Panc1 (cell line): Measurements from ENCODE around the gene ZCCHC7. TPM values are rescaled to one million over a fixed set of nuclear protein-coding genes. Genes with fewer than 3 reads are reported as not detected.
A peak's percentile ranks its signal among the peaks of the same experiment; 100 is the strongest.
"Not testable (repeated sequence)": the region's sequence is repeated elsewhere in the genome, so short reads cannot be mapped to it uniquely, and the experiment has no call there.

ENCODE experiments used
- ATAC-seq: fragments of 200-7000 bp; cut with Tn5 transposase; 2 replicates; pipeline ENCODE4 v1.9.1; 2020; ENCODE audit warnings: mild to moderate bottlenecking, moderate library complexity
- BruUV-seq: library from RNA; stranded (reverse); fragments of 400-500 nt; replicated peaks from 2 replicates; lab custom pipeline; 2021; lab: Mats Ljungman, UMichigan
- CTCF ChIA-PET: fragments of 300-600 bp; sonication (Branson Sonifier 250); formaldehyde crosslinking; loops from one replicate; lab custom pipeline; 2022; ENCODE audit warnings: antibody characterized with exemption; lab: Charles Lee
- POLR2A ChIA-PET: fragments of 300-600 bp; sonication (Branson Sonifier 250); formaldehyde crosslinking; loops from one replicate; lab custom pipeline; 2022; ENCODE audit warnings: antibody characterized with exemption; lab: Charles Lee
- DNase-seq: peaks from one replicate; pipeline ENCODE4 v3.0.0-alpha.2; 2010; ENCODE audit warnings: low read depth, low spot score
- H3K27ac ChIP-seq: 2 replicates; pipeline ENCODE4 v1.5.1; 2011; ENCODE audit warnings: mild to moderate bottlenecking, low read length, inconsistent platforms
- H3K27me3 ChIP-seq: fragments of 200-500 bp; sonication (Bioruptor generic); 2 replicates; pipeline ENCODE4 v1.6.0; 2014; ENCODE audit warnings: low read length, inconsistent platforms; ENCODE audit not compliant: control insufficient read depth, insufficient read depth
- H3K36me3 ChIP-seq: fragments of 200-500 bp; sonication (Bioruptor generic); 2 replicates; pipeline ENCODE4 v1.5.1; 2014; ENCODE audit warnings: inconsistent platforms, mild to moderate bottlenecking, low read length, moderate library complexity; ENCODE audit not compliant: control insufficient read depth, insufficient read depth
- H3K4me1 ChIP-seq: 2 replicates; pipeline ENCODE4 v1.5.1; 2011; ENCODE audit warnings: inconsistent platforms, mild to moderate bottlenecking, low read length, moderate library complexity; ENCODE audit not compliant: control insufficient read depth, insufficient read depth
- H3K4me3 ChIP-seq, 2 experiments: 2 replicates each; pipeline ENCODE4 v1.5.1; 2011 to 2012; ENCODE audit warnings: low read depth in 2 of 2, low read length in 2 of 2, mild to moderate bottlenecking in 2 of 2, inconsistent platforms in 1 of 2, moderate library complexity in 1 of 2
- H3K9me3 ChIP-seq: fragments of 200-500 bp; sonication (Bioruptor generic); 2 replicates; pipeline ENCODE4 v1.5.1; 2014; ENCODE audit warnings: low read depth, mild to moderate bottlenecking, inconsistent platforms, low read length, moderate library complexity; ENCODE audit not compliant: control insufficient read depth, insufficient read depth
- CTCF ChIP-seq: fragments of 450-650 bp; IDR thresholded peaks from 2 replicates; pipeline ENCODE4 v1.5.1; 2017; ENCODE audit warnings: mild to moderate bottlenecking
- POLR2AphosphoS5 ChIP-seq: IDR thresholded peaks from 2 replicates; pipeline ENCODE4 v1.6.1; 2012; ENCODE audit warnings: mild to moderate bottlenecking, low read depth, low read length, moderate library complexity
- REST ChIP-seq, 2 experiments: IDR thresholded peaks; 2 replicates each; pipeline ENCODE4 v1.6.1; 2011 to 2012; ENCODE audit warnings: low read depth in 2 of 2, control low read depth in 1 of 2, low read length in 1 of 2, mild to moderate bottlenecking in 1 of 2, moderate library complexity in 1 of 2; ENCODE audit not compliant: insufficient read depth in 1 of 2
- SIN3A ChIP-seq: IDR thresholded peaks from 2 replicates; pipeline ENCODE4 v1.6.1; 2012; ENCODE audit warnings: low read depth, mild to moderate bottlenecking, low read length, moderate library complexity, borderline replicate concordance; ENCODE audit not compliant: insufficient read depth
- TCF7L2 ChIP-seq: IDR thresholded peaks from 2 replicates; pipeline ENCODE4 v1.6.1; 2011; ENCODE audit warnings: mild to moderate bottlenecking, low read depth, low read length, inconsistent platforms
- in situ Hi-C: cut with HindIII; loops from 2 replicates; pipeline ENCODE4 v1.10.0; 2016; ENCODE audit warnings: low sequenced_read_pairs, low pct_unique_long_range_greater_than_20kb
- intact Hi-C: fragments of 100-400 bp; cut with micrococcal nuclease; formaldehyde crosslinking; loops from one replicate; pipeline ENCODE4 v1.10.0; 2022; ENCODE audit not compliant: unreplicated experiment
- total RNA-seq: library from RNA; stranded (reverse); gene quantifications from one replicate; pipeline ENCODE4 v1.2.1, GENCODE V29; 2021; ENCODE audit not compliant: unreplicated experiment

ZCCHC7 gene
- total RNA-seq, 1 experiment from 2014 or later, result 43.7 TPM

- Histone ChIP-seq H3K4me3 (peak overlapping the region; percentile 66 to 93; a peak in 3 of 4 replicates), H3K4me1 (peaks cover 21% of the 10 kb centered on the region), H3K27ac (peak overlapping the region; percentile 93), H3K36me3 (no peaks in the 10 kb centered on the region), H3K9me3 (peaks cover 6% of the 10 kb centered on the region; the same call in 1 of the 2 replicates), H3K27me3 (no peaks in the 10 kb centered on the region)
- POLR2A ChIA-PET, result interaction anchor here (0.5 to 1.1 kb wide), 6 partner anchors 11 to 102 kb away, joined by 3 to 10 read pairs (median 6); no protein-coding TSS in a partner anchor
- BruUV-seq, result no TSS peak
- no peak for TF ChIP-seq POLR2AphosphoS5
- no peak for DNase-seq
- CTCF ChIA-PET, result interaction anchor here (0.6 kb wide), 2 partner anchors 163 to 209 kb away, joined by 5 to 7 read pairs; no protein-coding TSS in a partner anchor
- intact Hi-C loops (no loop called here), in situ Hi-C loops (no loop called here)
- ATAC-seq, result no peak
Observed at GRCh38 chr9:37119360-37119759, 1.0 kb upstream of the ZCCHC7 start.

GRCh38 chr9:37120843-37121335 lies 515 bp downstream of the ZCCHC7 start:
- ChIA-PET POLR2A (interaction anchor here (0.6 to 1.1 kb wide), 4 partner anchors 40 to 355 kb away, joined by 3 to 4 read pairs (median 4); no protein-coding TSS in a partner anchor), CTCF (interaction anchor here (1.2 kb wide), 1 partner anchor 248 kb away, joined by 5 read pairs; no protein-coding TSS in a partner anchor)
- Histone ChIP-seq H3K27ac (peak overlapping the region; percentile 93), H3K4me1 (peaks cover 21% of the 10 kb centered on the region), H3K4me3 (peak overlapping the region; percentile 66 to 93)
- DNase-seq, BruUV-seq, H3K9me3 ChIP-seq, H3K36me3 ChIP-seq, H3K27me3 ChIP-seq, in situ Hi-C loops: not testable (repeated sequence)
- intact Hi-C loops, result loop anchor here (1.0 to 10.0 kb wide), 3 partner anchors 45 to 126 kb away; no protein-coding TSS in a partner anchor
- peak; percentile 62 for ATAC-seq

- TF ChIP-seq SIN3A, result no peak
- no peak for TF ChIP-seq TCF7L2
- no peak for TF ChIP-seq REST (IDR thresholded peaks at IDR 0.05; ENCODE audit: insufficient read depth in 1 of 2, low read depth in 2 of 2, low read length in 1 of 2)
- no peak for TF ChIP-seq CTCF
- no peak for TF ChIP-seq POLR2AphosphoS5
- ChIA-PET POLR2A (interaction anchor here (0.6 to 1.1 kb wide), 3 partner anchors 16 to 268 kb away, joined by 3 to 4 read pairs (median 4); no protein-coding TSS in a partner anchor), CTCF (no interaction called here)
- peak overlapping the region; percentile 93 for H3K27ac ChIP-seq
- DNase-seq, result no peak
- ATAC-seq, result no peak
- no TSS peak for BruUV-seq
- no peaks in the 10 kb centered on the region for H3K27me3 ChIP-seq
- peak overlapping the region; percentile 66 to 93 for H3K4me3 ChIP-seq
- intact Hi-C loops, result loop anchor here (10.0 kb wide), 2 partner anchors 57 to 127 kb away; no protein-coding TSS in a partner anchor
- H3K36me3 ChIP-seq, result peaks cover 3% of the 10 kb centered on the region; the same call in 1 of the 2 replicates
- peaks cover 6% of the 10 kb centered on the region; the same call in 1 of the 2 replicates for H3K9me3 ChIP-seq
- in situ Hi-C loops, result no loop called here
- H3K4me1 ChIP-seq, result peaks cover 21% of the 10 kb centered on the region
Observed at GRCh38 chr9:37121881-37122280, 1.5 kb downstream of the ZCCHC7 start.
